Sigmoid colon (tissue), 7 donors: ENCODE measurements around the gene ZNF420. TPM values are rescaled to one million over a fixed set of nuclear protein-coding genes. Genes with fewer than 3 reads are reported as not detected.

ENCODE experiments used
- DNase-seq: peaks from one replicate; pipeline ENCODE4 v3.0.0-alpha.2; 2019
- H3K27ac ChIP-seq, 4 donors: fragments of 200-600 bp; sonication (generic); one replicate each; pipeline ENCODE4 v1.5.1; 2016 to 2019; ENCODE audit warnings: mild to moderate bottlenecking in 1 of 4
- H3K27me3 ChIP-seq, 3 donors: fragments of 200-600 bp; sonication (generic); one replicate each; pipeline ENCODE4 v1.5.1; 2019; ENCODE audit warnings: mild to moderate bottlenecking in 1 of 3
- H3K36me3 ChIP-seq, 4 donors: fragments of 200-600 bp; sonication (generic); one replicate each; pipeline ENCODE4 v1.5.1; 2016 to 2019
- H3K4me1 ChIP-seq, 4 donors: fragments of 200-600 bp; sonication (generic); one replicate each; pipeline ENCODE4 v1.5.1; 2017 to 2019
- H3K4me3 ChIP-seq, 4 donors: fragments of 200-600 bp; sonication (generic); one replicate each; pipeline ENCODE4 v1.5.1; 2017 to 2019; ENCODE audit warnings: mild to moderate bottlenecking in 2 of 4, moderate library complexity in 1 of 4
- H3K9me3 ChIP-seq, 4 donors: fragments of 200-600 bp in 3 of 4; sonication (generic) in 3 of 4; one replicate each; pipeline versions ENCODE4 v1.5.1 to v1.6.1; 2013 to 2019
- CTCF ChIP-seq, 4 experiments: fragments of 450-650 bp in 3 of 4; fragments of 200-600 bp in 1 of 4; IDR thresholded peaks; one replicate each; pipeline ENCODE4 v1.5.1; 2016 to 2019; ENCODE audit warnings: antibody characterized with exemption in 4 of 4, mild to moderate bottlenecking in 3 of 4, moderate library complexity in 2 of 4
- EP300 ChIP-seq, 4 donors: sonication (generic); formaldehyde crosslinking; IDR thresholded peaks; one replicate each; pipeline ENCODE4 v1.6.1; 2017; ENCODE audit warnings: antibody characterized with exemption in 4 of 4
- POLR2A ChIP-seq, 2 donors: fragments of 450-650 bp; IDR thresholded peaks; one replicate each; pipeline ENCODE4 v1.6.1; 2016; ENCODE audit warnings: antibody characterized with exemption in 2 of 2, mild to moderate bottlenecking in 2 of 2, moderate library complexity in 2 of 2
- POLR2AphosphoS5 ChIP-seq, 4 donors: sonication (generic); formaldehyde crosslinking; IDR thresholded peaks; one replicate each; pipeline ENCODE4 v1.6.1; 2017; ENCODE audit warnings: antibody characterized with exemption in 4 of 4
- WGBS, 2 donors: extraction: QIAGEN DNeasy Blood & Tissue Kit; methylation state at CpG; one replicate each; pipeline ENCODE4 v1.1.7; 2013; 5-methylcytosine and 5-hydroxymethylcytosine counted together
- intact Hi-C: fragments of 100-400 bp; cut with DNase I; formaldehyde crosslinking; loops from one replicate; pipeline ENCODE4 v1.15.1; 2023
- polyA plus RNA-seq, 3 donors: library from polyadenylated mRNA; stranded (reverse); fragments of 200-250 nt; gene quantifications; one replicate each; pipeline ENCODE4 v1.2.3, GENCODE V29; 2013
- total RNA-seq, 4 donors: library from RNA; depleted of rRNA; stranded (reverse); fragments of >200 nt; gene quantifications; one replicate each; pipeline ENCODE4 v1.1.0, GENCODE V29; 2016
- donor health status: healthy with polysubstance abuse.
- donor health status: Bipolar disorder and iron deficiency.
- donor health status: healthy.

Gene ZNF420
- total and polyA plus RNA-seq, 7 donors: 1.2 to 18.6 (median 8.4) TPM

- peak overlapping the region; percentile 86 to 91 (median 88) for H3K27ac ChIP-seq
- H3K4me1 ChIP-seq: peaks cover 0 to 20% (median 14%) of the 10 kb centered on the region in 4 donors
- peaks cover 0 to 6% (median 1%) of the 10 kb centered on the region in 4 donors for H3K9me3 ChIP-seq
- no peak for TF ChIP-seq EP300 (IDR thresholded peaks at IDR 0.05)
- no peak for TF ChIP-seq POLR2A (IDR thresholded peaks at IDR 0.05)
- TF ChIP-seq POLR2AphosphoS5 (IDR thresholded peaks at IDR 0.05): no peak
- TF ChIP-seq CTCF (IDR thresholded peaks at IDR 0.05): no peak
- peaks cover 0 to 9% (median 5%) of the 10 kb centered on the region in 4 donors for H3K36me3 ChIP-seq
- no peaks in the 10 kb centered on the region for H3K27me3 ChIP-seq
- intact Hi-C loops: loop anchor here (2.0 to 5.0 kb wide), 3 partner anchors 134 to 306 kb away; partner anchors contain the start of genes ZNF585B, ZNF790 and ZNF850
- 1% methylated on average over 7 of the region's 7 CpGs for WGBS, 2 donors
- H3K4me3 ChIP-seq: peak overlapping the region; percentile 58 to 82 (median 74)
- no peak for DNase-seq
Measured at GRCh38 chr19:37078717-37079032, 442 bp downstream of the ZNF420 start.

- H3K27me3 ChIP-seq: no peaks in the 10 kb centered on the region
- peak overlapping the region in 1 of 4 donors; percentile 86 for H3K27ac ChIP-seq
- DNase-seq: no peak
- peak overlapping the region; percentile 58 to 82 (median 74) for H3K4me3 ChIP-seq
- peaks cover 0 to 6% (median 1%) of the 10 kb centered on the region in 4 donors for H3K9me3 ChIP-seq
- TF ChIP-seq EP300 (IDR thresholded peaks at IDR 0.05) (no peak), POLR2AphosphoS5 (IDR thresholded peaks at IDR 0.05) (no peak), POLR2A (IDR thresholded peaks at IDR 0.05) (no peak), CTCF (IDR thresholded peaks at IDR 0.05) (no peak)
- peaks cover 0 to 9% (median 5%) of the 10 kb centered on the region in 4 donors for H3K36me3 ChIP-seq
- peaks cover 0 to 20% (median 14%) of the 10 kb centered on the region in 4 donors for H3K4me1 ChIP-seq
- intact Hi-C loops: loop anchor here (2.0 to 5.0 kb wide), 3 partner anchors 133 to 306 kb away; partner anchors contain the start of genes ZNF585B, ZNF790 and ZNF850
- WGBS, 2 donors: 81 to 88% methylated on average over 4 of the region's 4 CpGs
Measured at GRCh38 chr19:37079238-37079637, 1.0 kb downstream of the ZNF420 start.

- no peak for TF ChIP-seq POLR2AphosphoS5 (IDR thresholded peaks at IDR 0.05)
- no peak for TF ChIP-seq CTCF (IDR thresholded peaks at IDR 0.05)
- no peak for TF ChIP-seq POLR2A (IDR thresholded peaks at IDR 0.05)
- TF ChIP-seq EP300 (IDR thresholded peaks at IDR 0.05): no peak
- DNase-seq: no peak
- Histone ChIP-seq H3K4me3 (no peak overlapping the region), H3K9me3 (peaks cover 0 to 15% (median 14%) of the 10 kb centered on the region in 4 donors), H3K36me3 (peaks cover 0 to 21% (median 9%) of the 10 kb centered on the region in 4 donors), H3K27ac (no peak overlapping the region), H3K27me3 (no peaks in the 10 kb centered on the region), H3K4me1 (peaks cover 0 to 19% (median 13%) of the 10 kb centered on the region in 4 donors)
- WGBS, 2 donors: 95% methylated on average over 2 of the region's 2 CpGs
- intact Hi-C loops: no loop called here
Measured at GRCh38 chr19:37082307-37082706, 4.1 kb downstream of the ZNF420 start.

GRCh38 chr19:37087110-37087509 is 8.9 kb downstream of the ZNF420 start:
- Histone ChIP-seq H3K4me3 (no peak overlapping the region), H3K27ac (no peak overlapping the region), H3K27me3 (no peaks in the 10 kb centered on the region), H3K4me1 (no peaks in the 10 kb centered on the region), H3K9me3 (peaks cover 3 to 22% (median 17%) of the 10 kb centered on the region in 4 donors), H3K36me3 (peaks cover 29 to 66% (median 35%) of the 10 kb centered on the region in 4 donors)
- intact Hi-C loops: no loop called here
- no peak for DNase-seq
- TF ChIP-seq CTCF (IDR thresholded peaks at IDR 0.05): no peak
- no peak for TF ChIP-seq POLR2A (IDR thresholded peaks at IDR 0.05)
- no peak for TF ChIP-seq EP300 (IDR thresholded peaks at IDR 0.05)
- TF ChIP-seq POLR2AphosphoS5 (IDR thresholded peaks at IDR 0.05): no peak
- 100% methylated on average over 1 of the region's 1 CpG for WGBS, 2 donors

GRCh38 chr19:37095859-37096258 is 17.6 kb downstream of the ZNF420 start:
- no peak for TF ChIP-seq POLR2AphosphoS5 (IDR thresholded peaks at IDR 0.05)
- no peak for TF ChIP-seq POLR2A (IDR thresholded peaks at IDR 0.05)
- no peak for TF ChIP-seq CTCF (IDR thresholded peaks at IDR 0.05)
- TF ChIP-seq EP300 (IDR thresholded peaks at IDR 0.05): no peak
- DNase-seq: no peak
- intact Hi-C loops: no loop called here
- no peaks in the 10 kb centered on the region for H3K4me1 ChIP-seq
- WGBS, 2 donors: 95 to 100% methylated on average over 1 of the region's 1 CpG
- no peaks in the 10 kb centered on the region for H3K27me3 ChIP-seq
- H3K9me3 ChIP-seq: peaks cover 0 to 49% (median 23%) of the 10 kb centered on the region in 4 donors
- H3K4me3 ChIP-seq: no peak overlapping the region
- H3K36me3 ChIP-seq: peaks cover 40 to 100% (median 87%) of the 10 kb centered on the region in 4 donors
- H3K27ac ChIP-seq: no peak overlapping the region
